ENCODE results near the gene TMEM175.

TMEM175 gene

GRCh38 chr4:966266-967112 is 34.2 kb downstream of the TMEM175 start:
- no peaks in the 10 kb centered on the region for H3K79me2 ChIP-seq (ENCODE audit: control insufficient read depth, low read length)
- TF ChIP-seq EZH2phosphoT487 (IDR thresholded peaks at IDR 0.05; ENCODE audit: borderline replicate concordance, low read length) (no peak), CTCF (IDR thresholded peaks at IDR 0.05; ENCODE audit: low read depth, low read length, poor library complexity, severe bottlenecking) (no peak)
- H3K4me3 ChIP-seq (ENCODE audit: low read length), result no peak overlapping the region
- peaks cover 8% of the 10 kb centered on the region for H4K20me1 ChIP-seq (ENCODE audit: control insufficient read depth, insufficient read depth, low read depth, low read length)
- H3K27ac ChIP-seq (ENCODE audit: low read depth, low read length), result no peak overlapping the region
- no peaks in the 10 kb centered on the region for H3K36me3 ChIP-seq (ENCODE audit: control insufficient read depth, low read length)
- no peak overlapping the region for H3K4me2 ChIP-seq (ENCODE audit: low read length)
- H3K9me2 ChIP-seq (replicated peaks; ENCODE audit: control insufficient read depth, low read length), result no peaks in the 10 kb centered on the region
- H3K27me3 ChIP-seq (ENCODE audit: control insufficient read depth, low read length), result no peaks in the 10 kb centered on the region
- no peaks in the 10 kb centered on the region for H3K9me3 ChIP-seq (ENCODE audit: control insufficient read depth, insufficient read depth, low read length)
- no peaks in the 10 kb centered on the region for H3F3A ChIP-seq (ENCODE audit: control insufficient read depth, insufficient read depth)
- H3K4me1 ChIP-seq (ENCODE audit: control insufficient read depth, low read length), result no peaks in the 10 kb centered on the region

- no peaks in the 10 kb centered on the region for H3F3A ChIP-seq (ENCODE audit: control insufficient read depth, insufficient read depth)
- H3K4me2 ChIP-seq (ENCODE audit: low read length), result no peak overlapping the region
- H4K20me1 ChIP-seq (ENCODE audit: control insufficient read depth, insufficient read depth, low read depth, low read length), result peaks cover 14% of the 10 kb centered on the region
- no peaks in the 10 kb centered on the region for H3K9me3 ChIP-seq (ENCODE audit: control insufficient read depth, insufficient read depth, low read length)
- H3K27ac ChIP-seq (ENCODE audit: low read depth, low read length), result no peak overlapping the region
- no peaks in the 10 kb centered on the region for H3K79me2 ChIP-seq (ENCODE audit: control insufficient read depth, low read length)
- no peak for TF ChIP-seq EZH2phosphoT487 (IDR thresholded peaks at IDR 0.05; ENCODE audit: borderline replicate concordance, low read length)
- TF ChIP-seq CTCF (IDR thresholded peaks at IDR 0.05; ENCODE audit: low read depth, low read length, poor library complexity, severe bottlenecking), result no peak
- H3K4me1 ChIP-seq (ENCODE audit: control insufficient read depth, low read length), result peaks cover 3% of the 10 kb centered on the region
- H3K4me3 ChIP-seq (ENCODE audit: low read length), result no peak overlapping the region
- no peaks in the 10 kb centered on the region for H3K9me2 ChIP-seq (replicated peaks; ENCODE audit: control insufficient read depth, low read length)
- H3K36me3 ChIP-seq (ENCODE audit: control insufficient read depth, low read length), result no peaks in the 10 kb centered on the region
- no peaks in the 10 kb centered on the region for H3K27me3 ChIP-seq (ENCODE audit: control insufficient read depth, low read length)
Observed at GRCh38 chr4:967113-968104, 35.1 kb downstream of the TMEM175 start.

GRCh38 chr4:968221-968620 is 36.0 kb downstream of the TMEM175 start:
- Histone ChIP-seq H3K9me2 (replicated peaks; ENCODE audit: control insufficient read depth, low read length) (no peaks in the 10 kb centered on the region), H3K4me2 (ENCODE audit: low read length) (no peak overlapping the region), H3F3A (ENCODE audit: control insufficient read depth, insufficient read depth) (no peaks in the 10 kb centered on the region), H3K4me1 (ENCODE audit: control insufficient read depth, low read length) (peaks cover 7% of the 10 kb centered on the region), H4K20me1 (ENCODE audit: control insufficient read depth, insufficient read depth, low read depth, low read length) (peaks cover 14% of the 10 kb centered on the region), H3K79me2 (ENCODE audit: control insufficient read depth, low read length) (no peaks in the 10 kb centered on the region), H3K4me3 (ENCODE audit: low read length) (no peak overlapping the region), H3K27ac (ENCODE audit: low read depth, low read length) (no peak overlapping the region), H3K27me3 (ENCODE audit: control insufficient read depth, low read length) (no peaks in the 10 kb centered on the region), H3K36me3 (ENCODE audit: control insufficient read depth, low read length) (no peaks in the 10 kb centered on the region), H3K9me3 (ENCODE audit: control insufficient read depth, insufficient read depth, low read length) (no peaks in the 10 kb centered on the region)
- TF ChIP-seq EZH2phosphoT487 (IDR thresholded peaks at IDR 0.05; ENCODE audit: borderline replicate concordance, low read length) (no peak), CTCF (IDR thresholded peaks at IDR 0.05; ENCODE audit: low read depth, low read length, poor library complexity, severe bottlenecking) (no peak)
